CD4-positive, alpha-beta T cell treated with Interleukin-17A for 1 hour (primary cell): ENCODE results near the gene SLC49A3.
"Not testable (repeated sequence)": the region's sequence is repeated elsewhere in the genome, so short reads cannot be mapped to it uniquely, and the experiment has no call there.

Experiments
- DNase-seq: peaks from one replicate; pipeline ENCODE4 v3.0.0-alpha.2; 2020

The SLC49A3 gene

DNA sequence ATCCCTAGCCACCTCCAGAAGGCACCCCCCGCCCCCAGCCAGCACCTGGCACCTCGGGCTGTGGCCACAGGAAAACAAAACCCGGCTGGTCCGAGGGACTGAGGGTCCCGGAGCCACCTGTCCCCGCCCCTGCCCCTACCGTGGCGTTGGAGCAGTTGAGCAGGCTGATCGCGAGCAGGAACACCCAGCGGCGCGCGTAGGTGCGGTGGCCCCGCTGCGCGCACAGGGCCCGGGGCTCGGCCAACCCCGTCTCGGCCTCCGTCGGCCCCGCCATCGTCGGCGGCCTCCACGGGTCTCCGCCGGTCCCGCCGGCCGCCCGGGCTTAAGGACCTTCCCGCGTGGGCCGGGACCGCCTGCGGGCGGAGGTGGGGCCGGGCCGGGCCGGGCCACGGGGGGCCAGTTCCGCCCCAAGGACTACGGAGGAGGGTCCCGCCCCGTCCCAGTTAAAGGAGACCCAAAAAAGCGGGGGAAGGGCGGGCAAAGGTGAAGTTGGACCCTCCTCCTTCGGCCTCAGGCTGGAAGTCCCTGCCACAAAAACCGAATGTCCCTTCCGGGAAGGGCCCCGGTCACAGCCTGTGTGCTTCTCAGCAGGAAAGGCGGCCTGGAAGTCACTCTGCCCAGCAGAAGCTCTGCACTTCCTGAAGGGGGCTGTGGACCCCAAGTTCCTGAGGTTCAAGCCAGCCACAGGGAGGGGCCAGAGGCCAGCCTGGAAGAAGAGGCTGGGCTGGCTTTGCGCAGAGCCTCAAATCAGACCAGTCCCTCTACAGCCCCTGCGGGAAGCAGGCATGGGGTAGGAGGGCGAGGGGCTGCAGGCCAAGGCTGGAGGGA is at the start of gene SLC49A3:
Gene SLC49A3, minus strand, starts transcription at position 298 of the 828 bp plus-strand sequence. Its CDS starts 24 bp downstream, at position 274.
- DNase-seq: no peak

- not testable (repeated sequence) for DNase-seq
These were observed 47.6 kb upstream of the SLC49A3 start for GRCh38 chr4:736561-736960.

- no peak for DNase-seq
These were observed 46.6 kb upstream of the SLC49A3 start for GRCh38 chr4:735583-735982.

DNA sequence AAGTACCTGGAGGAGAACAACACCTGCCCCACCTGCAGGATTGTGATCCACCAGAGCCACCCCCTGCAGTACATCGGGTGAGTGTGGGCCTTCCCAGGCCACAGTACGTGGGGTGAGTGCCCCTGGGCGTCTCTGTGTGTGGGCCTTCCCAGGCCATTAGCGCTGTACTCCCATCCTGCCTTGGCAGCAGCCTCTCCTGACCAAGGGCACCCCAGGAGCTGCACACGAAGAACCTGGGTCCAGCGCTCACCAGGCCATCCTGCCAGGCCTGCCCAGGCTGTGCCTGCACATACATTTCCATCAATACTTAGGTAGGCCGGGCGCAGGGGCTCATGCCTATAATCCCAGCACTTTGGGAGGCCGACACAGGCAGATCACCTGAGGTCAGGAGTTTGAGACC is 46.0 kb upstream of the SLC49A3 start:
- DNase-seq: no peak

DNA sequence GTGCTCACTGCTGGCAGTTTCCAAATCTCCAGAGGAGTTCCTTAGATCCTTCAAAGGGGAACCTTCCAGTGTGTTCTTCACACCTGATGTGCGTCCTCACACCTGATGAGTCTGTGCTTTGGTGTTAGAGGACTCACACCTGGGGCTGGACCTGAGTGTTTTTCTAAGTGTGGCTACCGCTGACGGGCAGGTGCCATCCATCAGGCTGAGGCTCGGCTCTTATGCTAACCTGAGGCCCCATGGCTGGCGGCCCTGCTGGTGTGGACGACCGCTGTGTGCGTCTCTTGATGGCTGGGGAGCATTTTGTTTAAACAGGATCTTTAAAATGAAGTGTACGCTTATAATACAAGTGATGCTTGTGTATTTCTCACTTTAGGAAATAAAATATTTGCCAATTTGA is 45.1 kb upstream of the SLC49A3 start:
- no peak for DNase-seq

GRCh38 chr4:733631-733980 is 44.7 kb upstream of the SLC49A3 start:
- DNase-seq: no peak

DNA sequence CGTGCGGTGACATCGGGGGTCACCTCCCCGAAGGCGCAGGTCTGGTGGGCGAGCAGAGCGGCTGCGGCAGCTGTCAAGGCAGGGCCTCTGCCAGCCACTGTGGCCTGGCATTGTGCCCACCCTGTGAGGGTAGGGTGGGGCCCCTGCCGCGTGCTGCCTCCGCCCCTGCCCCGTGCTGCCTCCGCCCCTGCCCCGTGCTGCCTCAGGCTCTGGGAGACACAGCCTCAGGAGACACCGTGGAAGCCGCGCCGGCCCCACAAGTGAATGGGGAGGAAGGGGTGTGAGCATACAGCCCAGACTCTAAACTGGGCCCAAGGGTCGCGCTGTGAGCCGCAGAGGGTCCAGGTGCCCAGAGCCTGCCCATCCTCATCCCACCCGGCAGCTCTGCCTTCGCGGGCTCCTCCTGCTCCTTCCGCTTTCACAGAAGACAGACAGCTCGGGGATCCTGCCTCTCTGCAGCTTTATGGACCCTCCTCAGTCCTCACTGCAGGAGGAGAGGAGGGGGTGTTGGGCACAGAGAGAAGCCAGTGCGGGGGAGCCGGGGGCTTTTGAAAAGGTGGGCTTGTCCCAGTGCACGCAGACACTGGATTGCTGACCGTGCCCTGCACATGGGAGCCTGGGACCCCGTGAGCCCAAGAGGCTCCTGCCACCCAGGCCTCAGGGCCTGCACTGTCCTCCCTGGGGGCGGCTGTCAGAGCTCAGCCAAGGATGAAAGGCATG is 44.1 kb upstream of the SLC49A3 start:
- no peak for DNase-seq

- DNase-seq: no peak
These were observed 43.5 kb upstream of the SLC49A3 start for GRCh38 chr4:732486-732885.

- not testable (repeated sequence) for DNase-seq
These were observed 43.0 kb upstream of the SLC49A3 start for GRCh38 chr4:731954-732353.

- not testable (repeated sequence) for DNase-seq
These were observed 42.3 kb upstream of the SLC49A3 start for GRCh38 chr4:730946-731904.

DNA sequence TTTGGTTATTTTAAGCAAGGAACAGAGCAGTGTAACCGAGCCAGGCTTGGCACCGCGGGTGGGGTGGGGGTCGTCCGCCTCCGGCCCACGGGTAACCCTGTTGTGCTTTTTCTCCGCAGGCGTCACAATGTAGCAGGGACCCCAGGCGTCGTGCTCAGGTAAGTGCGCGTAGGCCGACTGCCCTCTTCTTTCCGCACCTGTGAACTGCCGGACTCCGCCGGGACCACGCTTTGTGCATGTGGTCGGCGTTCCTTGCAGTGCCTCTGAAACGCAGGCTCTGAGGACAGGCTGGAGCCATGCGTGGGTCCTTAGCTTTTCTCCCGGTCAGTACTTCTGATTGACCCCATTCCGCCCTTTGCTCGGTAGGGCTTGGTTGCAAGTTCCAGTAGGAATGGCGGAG is 41.6 kb upstream of the SLC49A3 start:
- DNase-seq: no peak

- DNase-seq: no peak
These were observed 40.7 kb upstream of the SLC49A3 start for GRCh38 chr4:729336-730315.

DNA sequence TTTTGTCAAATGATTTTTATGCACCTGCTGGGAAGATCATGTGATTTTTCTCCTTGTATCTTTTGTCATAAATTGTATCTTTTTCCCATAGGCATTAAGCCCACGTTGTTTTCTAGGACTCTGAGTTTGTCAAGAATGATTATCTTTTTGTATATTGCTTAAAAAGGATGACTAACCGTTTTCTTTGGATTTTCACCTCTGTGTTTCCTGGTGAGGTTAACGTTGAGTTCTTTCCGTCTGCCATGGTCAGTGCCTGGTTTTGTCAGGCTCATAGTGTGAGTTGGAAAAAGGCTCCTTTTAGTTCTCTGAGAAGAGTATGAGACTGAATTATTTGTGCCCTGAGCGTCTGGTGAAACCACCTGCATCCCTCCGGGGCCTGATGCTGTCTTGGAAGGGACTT is 38.6 kb upstream of the SLC49A3 start:
- DNase-seq: no peak

DNA sequence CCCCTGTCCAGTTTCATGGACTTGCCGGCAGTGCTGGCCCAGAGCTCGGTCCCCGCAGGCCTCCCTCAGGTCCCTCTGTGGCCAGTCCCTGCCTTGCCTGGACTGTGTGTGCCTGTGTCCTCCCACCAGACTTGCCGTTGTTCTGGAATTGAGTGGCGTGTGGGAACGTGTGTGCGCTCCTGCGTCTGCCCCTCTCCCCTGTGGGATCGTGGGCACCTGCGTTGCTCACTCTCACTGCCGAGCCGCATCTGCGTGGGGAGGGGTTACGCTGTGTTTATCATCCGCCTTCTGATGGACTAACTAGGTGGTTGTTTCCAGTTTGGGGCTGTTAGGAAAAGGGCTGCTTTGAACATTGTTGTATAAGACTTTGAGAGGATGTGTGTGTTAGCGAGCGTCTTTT is 37.9 kb upstream of the SLC49A3 start:
- DNase-seq: no peak

GRCh38 chr4:726235-726787 is 37.4 kb upstream of the SLC49A3 start:
- no peak for DNase-seq

DNA sequence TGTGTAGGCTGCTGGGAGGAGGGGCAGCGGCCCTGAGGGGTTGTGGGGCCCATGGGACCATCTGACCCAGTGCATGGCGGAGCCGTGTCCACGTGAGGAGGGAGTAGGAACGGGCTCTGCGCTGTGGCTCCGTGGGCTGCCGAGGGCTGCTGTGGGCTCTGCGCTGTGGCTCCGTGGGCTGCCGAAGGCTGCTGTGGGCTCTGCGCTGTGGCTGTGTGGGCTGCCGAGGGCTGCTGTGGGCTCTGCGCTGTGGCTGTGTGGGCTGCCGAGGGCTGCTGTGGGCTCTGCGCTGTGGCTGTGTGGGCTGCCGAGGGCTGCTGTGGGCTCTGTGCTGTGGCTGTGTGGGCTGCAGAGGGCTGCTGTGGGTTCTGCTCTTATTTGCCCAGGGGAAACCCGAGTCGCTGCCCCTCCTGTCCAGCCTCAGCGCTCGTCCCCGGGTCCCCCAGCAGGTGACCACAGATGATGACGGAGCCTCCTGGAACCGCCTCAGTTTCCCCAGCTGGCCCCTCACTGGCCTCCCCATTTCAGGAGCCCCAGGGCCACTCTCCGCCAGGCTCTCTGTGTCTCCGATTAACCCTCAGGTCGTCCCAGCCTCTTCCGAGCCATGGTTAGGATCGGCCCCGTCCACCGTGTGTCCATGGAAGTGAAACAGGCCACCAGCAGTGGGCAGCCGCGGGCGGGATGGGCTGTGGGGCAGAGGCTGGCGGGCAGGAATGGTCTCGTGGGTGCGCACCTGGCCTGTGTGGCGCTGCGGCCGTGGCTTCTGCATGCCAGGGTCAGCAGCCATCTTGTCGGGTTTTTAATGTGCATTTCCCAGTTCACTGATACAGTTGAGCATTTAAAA is 36.7 kb upstream of the SLC49A3 start:
- DNase-seq: no peak

- no peak for DNase-seq
These were observed 35.0 kb upstream of the SLC49A3 start for GRCh38 chr4:723751-724530.

DNA sequence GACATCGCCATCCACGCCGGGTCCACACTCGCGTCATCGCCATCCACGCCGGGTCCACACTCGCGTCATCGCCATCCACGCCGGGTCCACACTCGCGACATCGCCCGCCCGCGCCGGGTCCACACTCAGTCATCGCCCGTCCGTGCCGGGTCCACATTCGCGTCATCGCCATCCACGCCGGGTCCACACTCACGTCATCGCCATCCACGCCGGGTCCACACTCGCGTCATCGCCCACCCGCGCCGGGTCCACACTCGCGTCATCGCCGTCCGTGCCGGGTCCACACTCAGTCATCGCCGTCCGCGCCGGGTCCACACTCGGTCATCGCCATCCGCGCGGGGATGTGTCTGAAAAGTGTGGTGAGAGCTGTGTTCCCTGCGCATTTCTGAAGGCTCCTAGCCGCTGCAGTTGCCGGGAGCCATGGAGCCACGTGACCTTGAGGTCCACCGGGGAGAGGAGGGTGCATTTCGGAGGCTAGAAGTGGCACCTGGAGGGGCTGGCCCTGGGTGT is 34.0 kb upstream of the SLC49A3 start:
- DNase-seq: no peak

DNA sequence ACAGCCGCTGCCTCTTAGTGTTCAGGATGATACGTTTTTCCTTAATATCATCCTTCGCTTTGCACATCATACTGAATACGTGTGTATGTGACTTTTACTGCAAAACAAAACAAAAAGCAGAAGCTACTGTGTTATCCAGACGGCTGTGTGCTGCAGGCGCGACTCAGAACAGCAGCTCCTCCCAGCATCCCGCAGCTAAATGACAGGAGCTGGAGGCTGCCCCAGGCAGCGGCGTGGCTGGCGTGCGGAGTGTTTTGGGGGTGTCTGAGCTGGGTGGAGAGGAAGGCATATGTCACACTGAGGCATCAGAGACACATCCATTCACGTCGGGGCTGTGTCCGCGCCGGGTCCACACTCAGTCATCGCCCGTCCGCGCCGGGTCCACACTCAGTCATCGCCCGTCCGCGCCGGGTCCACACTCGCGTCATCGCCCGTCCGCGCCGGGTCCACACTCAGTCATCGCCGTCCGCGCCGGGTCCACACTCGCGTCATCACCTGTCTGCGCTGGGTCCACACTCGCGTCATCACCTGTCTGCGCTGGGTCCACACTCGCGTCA is 33.3 kb upstream of the SLC49A3 start:
- DNase-seq: no peak
